Measurements from ENCODE around the gene DSG4.

The DSG4 gene

DNA sequence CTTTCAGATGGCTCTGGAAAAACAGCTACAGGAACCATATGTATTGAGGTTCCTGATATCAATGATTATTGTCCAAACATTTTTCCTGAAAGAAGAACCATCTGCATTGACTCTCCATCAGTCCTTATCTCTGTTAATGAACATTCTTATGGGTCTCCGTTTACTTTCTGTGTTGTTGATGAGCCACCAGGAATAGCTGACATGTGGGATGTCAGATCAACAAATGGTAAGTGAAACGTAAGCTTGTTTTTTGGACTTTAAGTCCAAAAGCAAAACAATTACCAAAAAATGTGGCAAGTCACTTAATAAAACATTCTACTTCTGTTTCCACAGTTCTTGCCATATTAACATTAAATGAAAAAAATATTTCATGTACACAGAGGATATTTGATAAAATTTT lies 26.8 kb downstream of the DSG4 start:
- DNase-seq (ENCODE audit: low read depth in 4 of 4, low spot score in 1 of 4), result no peak

DNA sequence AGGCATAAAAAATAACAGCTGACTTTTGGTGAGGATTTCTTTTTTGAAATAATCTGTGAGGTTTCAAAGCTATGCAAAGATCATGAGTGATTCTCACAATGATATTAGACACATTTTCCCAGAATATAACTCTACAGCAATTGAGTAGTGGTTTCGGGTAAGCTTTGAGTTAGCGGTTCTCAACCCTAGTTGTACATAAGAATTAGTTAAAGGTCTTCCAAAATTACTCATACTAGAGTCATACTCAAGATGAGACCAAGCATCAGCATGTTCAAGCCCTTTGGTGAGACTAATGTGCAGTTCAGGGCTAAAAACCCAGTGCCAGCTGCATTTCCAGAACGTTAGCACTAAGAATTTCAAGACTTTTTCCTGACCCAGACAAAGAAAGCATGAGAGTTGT lies 31.1 kb downstream of the DSG4 start:
- no peak for DNase-seq (ENCODE audit: low read depth in 4 of 4, low spot score in 1 of 4)

DNA sequence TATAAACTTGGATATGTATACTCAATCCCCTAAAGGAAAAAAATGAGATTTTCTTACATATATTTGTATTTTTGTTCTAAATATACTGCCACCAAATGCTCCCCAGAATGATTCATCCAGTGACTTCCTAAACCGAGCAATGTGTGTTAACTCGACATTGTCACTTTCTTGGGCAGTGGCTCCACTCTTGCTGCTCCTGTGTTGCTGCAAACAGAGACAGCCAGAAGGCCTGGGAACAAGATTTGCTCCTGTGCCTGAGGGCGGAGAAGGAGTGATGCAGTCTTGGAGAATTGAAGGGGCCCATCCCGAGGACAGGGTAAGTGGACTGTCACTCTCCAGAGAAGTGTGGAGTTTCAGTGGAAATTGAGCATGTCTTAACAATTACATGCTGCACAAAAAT lies 32.7 kb downstream of the DSG4 start:
- no peak for DNase-seq (ENCODE audit: low read depth in 4 of 4, low spot score in 1 of 4)

DNA sequence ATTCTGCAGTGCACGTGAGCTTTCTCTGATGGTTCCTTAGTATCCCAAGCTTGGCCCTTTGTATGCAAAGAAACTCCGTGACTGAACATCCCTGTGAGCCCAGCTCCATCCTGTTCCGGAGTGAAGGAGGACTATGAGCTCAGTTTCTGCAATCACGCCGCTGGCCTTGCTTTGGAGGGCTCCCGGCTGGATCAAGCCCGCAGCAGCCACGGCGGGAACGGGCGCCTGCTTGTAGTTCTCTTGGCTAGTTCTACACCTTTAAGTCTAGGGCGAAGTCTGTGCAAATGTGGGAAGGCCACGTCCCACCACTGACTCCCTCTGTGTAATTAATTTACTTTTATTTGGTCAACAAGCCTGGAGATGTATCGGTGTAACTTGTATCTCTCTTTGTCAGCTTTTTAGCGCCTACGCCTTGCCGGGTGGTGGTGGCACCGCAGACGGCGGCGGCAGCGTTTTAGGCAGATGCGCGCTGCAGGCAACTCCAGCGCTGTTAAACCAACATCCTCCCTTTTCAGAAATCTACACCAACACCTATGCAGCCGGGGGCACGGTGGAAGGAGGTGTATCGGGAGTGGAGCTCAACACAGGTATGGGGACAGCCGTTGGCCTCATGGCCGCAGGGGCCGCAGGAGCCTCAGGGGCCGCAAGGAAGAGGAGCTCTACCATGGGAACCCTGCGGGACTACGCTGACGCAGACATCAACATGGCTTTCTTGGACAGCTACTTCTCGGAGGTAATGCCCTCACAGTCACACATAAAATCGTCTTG lies 34.3 kb downstream of the DSG4 start:
- no peak for DNase-seq (ENCODE audit: low read depth in 4 of 4, low spot score in 1 of 4)

DNA sequence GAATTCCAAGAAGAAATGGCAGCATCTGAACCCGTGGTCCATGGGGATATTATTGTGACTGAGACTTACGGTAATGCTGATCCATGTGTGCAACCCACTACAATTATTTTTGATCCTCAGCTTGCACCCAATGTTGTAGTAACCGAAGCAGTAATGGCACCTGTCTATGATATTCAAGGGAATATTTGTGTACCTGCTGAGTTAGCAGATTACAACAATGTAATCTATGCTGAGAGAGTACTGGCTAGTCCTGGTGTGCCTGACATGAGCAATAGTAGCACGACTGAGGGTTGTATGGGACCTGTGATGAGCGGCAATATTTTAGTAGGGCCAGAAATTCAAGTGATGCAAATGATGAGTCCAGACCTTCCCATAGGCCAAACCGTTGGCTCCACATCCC lies 36.6 kb downstream of the DSG4 start:
- no peak for DNase-seq (ENCODE audit: low read depth in 4 of 4, low spot score in 1 of 4)

GRCh38 chr18:31417850-31418249 lies 41.3 kb downstream of the DSG4 start:
- no peak for DNase-seq (ENCODE audit: low read depth in 4 of 4, low spot score in 1 of 4)

DNA sequence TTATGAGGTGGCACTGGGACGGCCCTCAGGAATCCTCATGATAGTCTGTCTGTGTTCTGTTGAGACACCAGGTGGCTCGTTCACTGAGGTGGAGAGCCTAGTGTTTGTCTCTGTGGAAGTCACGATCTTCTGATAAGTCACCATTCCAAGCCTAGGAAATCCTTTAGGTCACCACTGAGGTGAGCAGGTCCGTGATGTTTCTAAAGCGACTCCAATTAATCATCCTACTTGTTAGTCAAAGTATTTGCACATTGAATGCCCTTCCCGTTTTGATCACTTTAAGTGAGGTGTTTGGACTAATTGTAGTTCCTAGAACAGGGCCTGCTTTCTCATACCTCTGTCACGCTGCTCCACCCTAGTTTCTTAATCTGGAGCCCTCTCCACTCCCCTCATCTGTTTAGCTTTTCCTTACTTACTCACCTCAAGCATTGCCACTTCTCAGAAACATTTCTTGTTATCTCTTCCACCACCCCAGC lies 42.9 kb downstream of the DSG4 start:
- DNase-seq (ENCODE audit: low read depth in 4 of 4, low spot score in 1 of 4), result no peak

DNA sequence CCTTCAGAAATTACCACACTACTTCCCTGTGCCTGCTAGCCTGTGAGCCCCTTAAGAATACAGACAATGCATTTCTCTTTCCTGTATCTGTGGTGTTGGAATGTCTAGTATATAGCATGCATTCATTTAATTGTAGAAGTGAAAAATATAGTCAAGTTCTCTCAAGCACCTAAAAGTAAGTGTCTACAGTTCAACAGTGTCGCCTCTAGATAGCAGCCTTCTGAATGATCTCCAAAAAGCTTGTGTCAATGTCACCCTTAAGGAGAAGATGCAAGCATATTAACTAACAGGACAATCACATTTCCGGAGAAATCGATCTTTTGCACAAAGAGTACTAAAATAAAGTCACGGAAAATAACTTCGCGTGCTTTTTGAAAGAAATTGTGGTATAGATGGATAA lies 43.5 kb downstream of the DSG4 start:
- no peak for DNase-seq (ENCODE audit: low read depth in 4 of 4, low spot score in 1 of 4)

DNA sequence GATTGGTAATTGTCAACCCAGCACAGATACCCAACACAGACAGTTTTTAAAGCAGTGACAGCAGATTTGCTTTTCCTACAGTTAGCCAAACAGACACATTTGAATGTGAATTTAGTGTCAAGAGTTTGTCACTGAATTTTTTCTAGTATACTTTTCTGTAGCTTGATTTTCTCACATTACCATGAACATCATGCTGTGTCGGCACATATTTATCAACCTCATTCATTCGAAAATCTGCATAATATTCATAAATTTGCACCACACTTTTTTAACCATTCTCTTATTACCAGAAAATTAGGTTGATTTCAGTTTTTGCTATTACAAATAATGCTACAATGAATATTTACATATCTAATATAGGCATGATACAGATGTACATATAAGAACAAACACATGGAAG lies 43.9 kb downstream of the DSG4 start:
- DNase-seq (ENCODE audit: low read depth in 4 of 4, low spot score in 1 of 4), result no peak

- no peak for DNase-seq (ENCODE audit: low read depth in 4 of 4, low spot score in 1 of 4)
Measured at GRCh38 chr18:31424383-31424988, 47.9 kb downstream of the DSG4 start.

- no peak for DNase-seq (ENCODE audit: low read depth in 4 of 4, low spot score in 1 of 4)
Measured at GRCh38 chr18:31426021-31426420, 49.4 kb downstream of the DSG4 start.

DNA sequence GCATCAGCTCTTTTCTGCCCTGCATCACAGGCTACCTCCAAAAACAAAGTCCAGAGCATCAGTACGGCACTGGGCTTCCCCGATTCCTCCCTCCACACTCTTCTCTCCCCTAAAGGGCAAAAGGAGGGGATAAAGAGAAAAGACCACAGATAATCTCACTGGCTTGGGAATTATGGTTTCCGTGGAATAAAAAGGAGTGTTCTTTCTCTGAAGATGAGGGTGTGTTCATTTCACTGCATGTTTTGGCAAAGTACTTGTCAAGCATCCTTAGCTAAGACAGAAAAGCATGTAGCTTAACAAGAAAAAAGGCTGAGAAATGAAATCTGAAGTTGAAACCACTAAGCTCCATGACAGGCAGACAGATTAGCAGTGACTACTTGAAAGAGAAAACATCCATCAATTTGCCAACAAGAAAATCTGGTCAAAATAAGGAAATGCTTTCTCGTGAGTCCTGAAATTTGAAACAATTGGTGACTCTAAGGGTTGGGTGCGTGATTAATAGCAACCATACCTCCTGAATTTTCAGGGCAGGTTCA lies 50.4 kb downstream of the DSG4 start:
- no peak for DNase-seq (ENCODE audit: low read depth in 4 of 4, low spot score in 1 of 4)

GRCh38 chr18:31428211-31428610 lies 51.6 kb downstream of the DSG4 start:
- no peak for DNase-seq (ENCODE audit: low read depth in 4 of 4, low spot score in 1 of 4)

- DNase-seq (ENCODE audit: low read depth in 4 of 4, low spot score in 1 of 4), result no peak
Measured at GRCh38 chr18:31429623-31430022, 53.0 kb downstream of the DSG4 start.

GRCh38 chr18:31430072-31430471 lies 53.5 kb downstream of the DSG4 start:
- no peak for DNase-seq (ENCODE audit: low read depth in 4 of 4, low spot score in 1 of 4)

DNA sequence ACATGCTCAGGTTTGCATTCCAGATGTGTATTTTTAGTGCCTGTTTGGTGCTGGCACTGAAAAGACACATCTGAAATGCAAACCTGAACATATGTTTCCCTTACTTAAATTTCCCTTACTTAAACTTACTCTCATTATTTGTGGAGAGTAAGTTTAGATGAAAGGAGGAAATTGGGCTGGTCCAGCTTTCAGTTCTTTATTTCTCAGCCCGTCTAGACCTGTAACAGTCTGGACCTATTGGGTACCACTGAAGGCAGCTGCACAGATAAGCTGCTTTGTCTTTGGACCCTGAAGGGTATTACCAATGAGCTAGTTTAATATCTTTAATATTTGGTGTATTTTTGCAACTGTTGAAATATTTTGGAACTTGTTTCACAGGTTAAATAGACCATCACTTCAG lies 54.0 kb downstream of the DSG4 start:
- DNase-seq (ENCODE audit: low read depth in 4 of 4, low spot score in 1 of 4), result no peak

GRCh38 chr18:31432316-31432715 lies 55.7 kb downstream of the DSG4 start:
- no peak for DNase-seq (ENCODE audit: low read depth in 4 of 4, low spot score in 1 of 4)

DNA sequence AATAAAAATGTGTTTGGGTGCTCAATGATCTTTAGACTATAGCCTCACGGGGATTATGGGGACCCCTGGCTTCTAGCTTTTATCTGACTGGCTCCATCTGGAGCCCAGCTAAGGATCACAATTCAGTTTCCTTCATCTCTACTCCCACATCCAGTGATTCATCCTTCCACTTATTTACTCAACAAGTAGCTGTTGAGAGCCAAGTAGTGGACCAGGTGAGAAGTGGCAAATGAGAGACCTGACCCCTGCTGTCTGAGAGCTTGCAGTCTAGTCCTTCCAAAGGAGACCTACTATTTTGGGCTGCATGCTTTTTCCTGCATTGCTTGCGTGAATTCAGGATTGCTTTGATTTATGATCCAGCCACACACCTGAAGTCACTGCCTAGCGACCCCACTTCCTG lies 60.2 kb downstream of the DSG4 start:
- no peak for DNase-seq (ENCODE audit: low read depth in 4 of 4, low spot score in 1 of 4)

DNA sequence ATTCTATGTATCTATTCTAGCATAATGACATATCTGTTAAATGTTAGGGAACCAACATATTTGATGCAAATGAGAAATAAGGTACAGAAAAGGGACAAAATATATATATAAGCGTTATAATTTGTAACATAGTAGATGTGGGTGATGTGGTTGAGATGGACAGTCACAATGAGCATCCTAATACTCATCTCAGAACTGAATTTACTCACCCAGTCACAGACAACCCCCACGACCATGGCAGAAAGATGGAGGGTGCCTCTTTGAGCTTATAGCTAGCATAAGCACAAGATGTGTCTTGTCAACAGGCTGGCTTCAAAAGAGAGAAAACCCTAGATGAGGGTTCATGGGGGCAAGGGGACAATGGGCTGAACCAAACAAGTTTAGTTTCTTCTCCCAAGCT lies 61.8 kb downstream of the DSG4 start:
- DNase-seq (ENCODE audit: low read depth in 4 of 4, low spot score in 1 of 4), result no peak

DNA sequence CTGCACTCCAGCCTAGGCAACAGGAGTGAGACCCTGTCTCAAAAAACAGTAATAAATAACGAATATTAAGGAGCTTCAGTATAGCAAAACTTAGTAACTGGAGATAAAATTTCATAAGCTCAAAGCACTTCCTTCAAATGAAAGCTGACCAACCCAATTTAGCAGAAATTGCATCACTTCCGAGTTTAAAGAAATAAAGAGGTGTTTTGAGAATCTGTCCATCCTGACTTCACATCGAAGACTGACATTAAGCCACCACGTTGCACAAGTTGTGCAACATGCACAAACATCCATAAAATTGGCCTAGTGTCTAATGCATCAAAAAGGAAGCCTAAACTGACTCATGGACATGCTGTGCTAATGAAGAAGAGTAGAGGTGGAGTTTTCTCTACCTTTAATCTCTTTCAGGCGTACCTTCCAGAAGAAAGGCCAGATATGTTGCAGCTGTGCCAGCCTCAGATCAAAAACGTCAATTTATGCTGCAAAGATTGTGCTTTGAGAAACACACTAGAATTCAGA lies 63.3 kb downstream of the DSG4 start:
- DNase-seq (ENCODE audit: low read depth in 4 of 4, low spot score in 1 of 4), result no peak

GRCh38 chr18:31440787-31441186 lies 64.2 kb downstream of the DSG4 start:
- no peak for DNase-seq (ENCODE audit: low read depth in 4 of 4, low spot score in 1 of 4)

GRCh38 chr18:31441493-31441892 lies 64.9 kb downstream of the DSG4 start:
- no peak for DNase-seq (ENCODE audit: low read depth in 4 of 4, low spot score in 1 of 4)
